Measurements from ENCODE around the gene C1QL2.

DNA sequence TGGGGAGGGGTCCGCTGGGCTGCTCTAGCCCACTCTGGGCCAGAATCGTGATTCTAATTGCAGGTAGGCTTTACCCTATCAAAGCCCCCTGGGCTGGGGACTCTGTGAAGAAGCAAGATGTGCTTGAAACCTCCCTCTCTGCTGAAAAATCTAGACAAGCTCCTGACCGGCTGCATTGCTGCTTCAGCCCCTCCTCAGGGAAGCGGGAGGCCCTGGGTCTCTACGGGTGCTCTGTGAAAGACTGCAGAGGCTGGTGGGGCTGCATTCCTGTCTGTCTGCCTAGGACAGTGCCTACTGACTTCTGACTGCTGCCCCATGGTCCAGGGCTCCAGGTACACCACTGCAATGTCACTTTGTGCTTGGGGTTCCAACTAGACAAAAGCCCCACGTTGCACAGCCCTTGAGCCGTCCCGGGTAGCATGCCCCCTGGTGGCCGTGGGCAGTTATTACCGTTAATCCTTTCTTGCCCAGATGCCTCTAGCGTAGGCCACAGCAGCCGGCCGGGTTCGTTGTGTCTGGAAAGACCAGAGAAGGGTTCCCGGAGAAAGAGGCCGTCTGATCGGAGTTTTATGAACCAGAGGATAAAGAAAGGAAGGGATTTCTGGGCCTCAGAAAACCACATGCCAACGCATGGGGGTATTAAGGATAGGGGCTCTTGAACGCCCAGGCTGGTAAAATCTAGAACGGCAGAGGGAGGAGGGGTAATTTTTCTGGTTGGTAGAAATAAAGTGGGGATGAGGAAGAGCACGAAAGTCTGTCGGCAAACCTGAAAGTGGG is 15.9 kb upstream of the C1QL2 start:
- TF ChIP-seq EZH2phosphoT487 (IDR thresholded peaks at IDR 0.05; ENCODE audit: unreplicated experiment) (no peak), CREB1 (CRISPR knock-in tag; IDR thresholded peaks at IDR 0.05; ENCODE audit: low read depth) (no peak), POLR2AphosphoS5 (IDR thresholded peaks at IDR 0.05; ENCODE audit: low read depth) (no peak), EZH2 (IDR thresholded peaks at IDR 0.05; ENCODE audit: low read depth, unreplicated experiment) (no peak), NANOG (IDR thresholded peaks at IDR 0.05; ENCODE audit: borderline replicate concordance) (no peak)
- TF ChIP-seq, protein P1, sequence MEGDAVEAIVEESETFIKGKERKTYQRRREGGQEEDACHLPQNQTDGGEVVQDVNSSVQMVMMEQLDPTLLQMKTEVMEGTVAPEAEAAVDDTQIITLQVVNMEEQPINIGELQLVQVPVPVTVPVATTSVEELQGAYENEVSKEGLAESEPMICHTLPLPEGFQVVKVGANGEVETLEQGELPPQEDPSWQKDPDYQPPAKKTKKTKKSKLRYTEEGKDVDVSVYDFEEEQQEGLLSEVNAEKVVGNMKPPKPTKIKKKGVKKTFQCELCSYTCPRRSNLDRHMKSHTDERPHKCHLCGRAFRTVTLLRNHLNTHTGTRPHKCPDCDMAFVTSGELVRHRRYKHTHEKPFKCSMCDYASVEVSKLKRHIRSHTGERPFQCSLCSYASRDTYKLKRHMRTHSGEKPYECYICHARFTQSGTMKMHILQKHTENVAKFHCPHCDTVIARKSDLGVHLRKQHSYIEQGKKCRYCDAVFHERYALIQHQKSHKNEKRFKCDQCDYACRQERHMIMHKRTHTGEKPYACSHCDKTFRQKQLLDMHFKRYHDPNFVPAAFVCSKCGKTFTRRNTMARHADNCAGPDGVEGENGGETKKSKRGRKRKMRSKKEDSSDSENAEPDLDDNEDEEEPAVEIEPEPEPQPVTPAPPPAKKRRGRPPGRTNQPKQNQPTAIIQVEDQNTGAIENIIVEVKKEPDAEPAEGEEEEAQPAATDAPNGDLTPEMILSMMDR (conservative IDR thresholded peaks at IDR 0.05; ENCODE audit: low read depth in 2 of 2): peak; percentile 88 to 93
- TF ChIP-seq, protein P2, sequence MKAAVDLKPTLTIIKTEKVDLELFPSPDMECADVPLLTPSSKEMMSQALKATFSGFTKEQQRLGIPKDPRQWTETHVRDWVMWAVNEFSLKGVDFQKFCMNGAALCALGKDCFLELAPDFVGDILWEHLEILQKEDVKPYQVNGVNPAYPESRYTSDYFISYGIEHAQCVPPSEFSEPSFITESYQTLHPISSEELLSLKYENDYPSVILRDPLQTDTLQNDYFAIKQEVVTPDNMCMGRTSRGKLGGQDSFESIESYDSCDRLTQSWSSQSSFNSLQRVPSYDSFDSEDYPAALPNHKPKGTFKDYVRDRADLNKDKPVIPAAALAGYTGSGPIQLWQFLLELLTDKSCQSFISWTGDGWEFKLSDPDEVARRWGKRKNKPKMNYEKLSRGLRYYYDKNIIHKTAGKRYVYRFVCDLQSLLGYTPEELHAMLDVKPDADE (IDR thresholded peaks at IDR 0.05): no peak
- TF ChIP-seq, protein P3, sequence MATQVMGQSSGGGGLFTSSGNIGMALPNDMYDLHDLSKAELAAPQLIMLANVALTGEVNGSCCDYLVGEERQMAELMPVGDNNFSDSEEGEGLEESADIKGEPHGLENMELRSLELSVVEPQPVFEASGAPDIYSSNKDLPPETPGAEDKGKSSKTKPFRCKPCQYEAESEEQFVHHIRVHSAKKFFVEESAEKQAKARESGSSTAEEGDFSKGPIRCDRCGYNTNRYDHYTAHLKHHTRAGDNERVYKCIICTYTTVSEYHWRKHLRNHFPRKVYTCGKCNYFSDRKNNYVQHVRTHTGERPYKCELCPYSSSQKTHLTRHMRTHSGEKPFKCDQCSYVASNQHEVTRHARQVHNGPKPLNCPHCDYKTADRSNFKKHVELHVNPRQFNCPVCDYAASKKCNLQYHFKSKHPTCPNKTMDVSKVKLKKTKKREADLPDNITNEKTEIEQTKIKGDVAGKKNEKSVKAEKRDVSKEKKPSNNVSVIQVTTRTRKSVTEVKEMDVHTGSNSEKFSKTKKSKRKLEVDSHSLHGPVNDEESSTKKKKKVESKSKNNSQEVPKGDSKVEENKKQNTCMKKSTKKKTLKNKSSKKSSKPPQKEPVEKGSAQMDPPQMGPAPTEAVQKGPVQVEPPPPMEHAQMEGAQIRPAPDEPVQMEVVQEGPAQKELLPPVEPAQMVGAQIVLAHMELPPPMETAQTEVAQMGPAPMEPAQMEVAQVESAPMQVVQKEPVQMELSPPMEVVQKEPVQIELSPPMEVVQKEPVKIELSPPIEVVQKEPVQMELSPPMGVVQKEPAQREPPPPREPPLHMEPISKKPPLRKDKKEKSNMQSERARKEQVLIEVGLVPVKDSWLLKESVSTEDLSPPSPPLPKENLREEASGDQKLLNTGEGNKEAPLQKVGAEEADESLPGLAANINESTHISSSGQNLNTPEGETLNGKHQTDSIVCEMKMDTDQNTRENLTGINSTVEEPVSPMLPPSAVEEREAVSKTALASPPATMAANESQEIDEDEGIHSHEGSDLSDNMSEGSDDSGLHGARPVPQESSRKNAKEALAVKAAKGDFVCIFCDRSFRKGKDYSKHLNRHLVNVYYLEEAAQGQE (IDR thresholded peaks at IDR 0.05; ENCODE audit: unreplicated experiment): no peak

Data from GM23338 (cell line).